Subcutaneous abdominal adipose tissue (tissue), 5 donors: ENCODE results near the gene VWA1.
"Not testable (repeated sequence)": the region's sequence is repeated elsewhere in the genome, so short reads cannot be mapped to it uniquely, and the experiment has no call there.

Experiments used
- H3K27ac ChIP-seq: one replicate; pipeline ENCODE4 v1.7.0; 2013; ENCODE audit warnings: low read depth, mild to moderate bottlenecking, inconsistent platforms, low read length, moderate library complexity
- H3K27me3 ChIP-seq, 5 donors: one replicate each; pipeline ENCODE4 v1.7.0; 2013; ENCODE audit warnings: low read length in 5 of 5, inconsistent platforms in 1 of 5; ENCODE audit not compliant: control insufficient read depth in 5 of 5, insufficient read depth in 4 of 5
- H3K36me3 ChIP-seq, 5 donors: one replicate each; pipeline ENCODE4 v1.7.0; 2013; ENCODE audit warnings: low read length in 5 of 5; ENCODE audit not compliant: control insufficient read depth in 5 of 5, insufficient read depth in 5 of 5
- H3K4me1 ChIP-seq, 5 donors: one replicate each; pipeline ENCODE4 v1.7.0; 2013; ENCODE audit warnings: low read length in 5 of 5, mild to moderate bottlenecking in 3 of 5, moderate library complexity in 1 of 5; ENCODE audit not compliant: control insufficient read depth in 5 of 5, insufficient read depth in 5 of 5
- H3K4me3 ChIP-seq, 5 donors: one replicate each; pipeline ENCODE4 v1.7.0; 2013; ENCODE audit warnings: low read length in 5 of 5, low read depth in 1 of 5
- H3K9ac ChIP-seq, 5 donors: one replicate each; pipeline ENCODE4 v1.7.0; 2013; ENCODE audit warnings: low read length in 5 of 5, mild to moderate bottlenecking in 4 of 5, moderate library complexity in 3 of 5
- H3K9me3 ChIP-seq, 5 donors: one replicate each; pipeline ENCODE4 v1.7.0; 2013; ENCODE audit warnings: low read length in 5 of 5; ENCODE audit not compliant: control insufficient read depth in 5 of 5
- donor health status: healthy.
- donor health status: healthy.
- donor health status: healthy.
- donor health status: healthy.
- donor health status: healthy.

The VWA1 gene

GRCh38 chr1:1454286-1455056, 19.0 kb downstream of the VWA1 start:
- H3K9me3 ChIP-seq, H3K9ac ChIP-seq, H3K4me3 ChIP-seq, H3K27me3 ChIP-seq, H3K27ac ChIP-seq, H3K36me3 ChIP-seq, H3K4me1 ChIP-seq: not testable (repeated sequence)

DNA sequence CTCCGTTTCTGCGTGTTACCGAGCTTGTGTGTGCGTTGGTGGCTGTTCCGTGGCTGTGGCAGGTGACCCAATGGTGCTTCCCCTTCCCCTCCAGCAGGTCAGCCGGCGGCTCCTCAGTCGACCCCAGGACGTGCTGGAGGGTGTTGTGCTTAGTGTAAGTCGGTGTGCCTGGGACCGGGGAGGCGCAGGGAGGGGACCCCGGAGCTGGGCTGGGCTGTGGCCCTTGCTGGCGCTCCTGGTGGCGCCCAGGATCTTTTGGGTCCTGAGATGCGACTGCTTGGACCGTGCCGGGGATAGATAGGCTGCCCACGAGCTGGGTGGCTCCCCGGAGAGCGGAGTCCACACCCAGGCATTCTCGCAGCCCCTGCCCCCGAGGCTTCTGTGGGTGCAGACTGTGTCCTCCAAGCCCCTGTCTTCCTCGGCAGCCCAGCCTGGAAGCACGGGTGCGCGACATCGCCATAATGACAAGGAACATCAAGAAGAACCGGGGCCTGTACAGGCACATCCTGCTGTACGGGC, 19.9 kb downstream of the VWA1 start:
- H3K4me3 ChIP-seq = no peak overlapping the region
- H3K9me3 ChIP-seq = no peaks in the 10 kb centered on the region
- H3K27me3 ChIP-seq = no peaks in the 10 kb centered on the region
- no peaks in the 10 kb centered on the region for H3K4me1 ChIP-seq
- H3K9ac ChIP-seq = no peak overlapping the region
- H3K27ac ChIP-seq = no peak overlapping the region
- no peaks in the 10 kb centered on the region for H3K36me3 ChIP-seq

DNA sequence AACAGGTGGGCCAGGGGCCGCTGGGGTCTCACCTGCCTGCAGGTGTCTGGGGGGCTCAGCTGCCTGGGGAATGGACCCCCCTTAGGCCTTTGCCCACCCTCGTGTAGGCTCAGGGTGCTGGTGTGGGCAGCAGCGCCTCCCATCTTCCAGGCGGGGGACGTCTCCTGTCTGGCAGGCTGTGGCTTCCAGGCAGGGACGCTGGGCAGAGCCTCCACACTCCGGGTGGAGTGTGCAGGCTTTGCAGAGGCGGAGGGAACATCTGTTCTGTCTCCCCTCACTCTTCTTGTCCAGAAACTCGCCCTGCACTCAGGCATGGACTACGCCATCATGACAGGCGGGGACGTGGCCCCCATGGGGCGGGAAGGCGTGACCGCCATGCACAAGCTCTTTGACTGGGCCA, 20.4 kb downstream of the VWA1 start:
- not testable (repeated sequence) for H3K27me3 ChIP-seq, H3K4me1 ChIP-seq, H3K9ac ChIP-seq

DNA sequence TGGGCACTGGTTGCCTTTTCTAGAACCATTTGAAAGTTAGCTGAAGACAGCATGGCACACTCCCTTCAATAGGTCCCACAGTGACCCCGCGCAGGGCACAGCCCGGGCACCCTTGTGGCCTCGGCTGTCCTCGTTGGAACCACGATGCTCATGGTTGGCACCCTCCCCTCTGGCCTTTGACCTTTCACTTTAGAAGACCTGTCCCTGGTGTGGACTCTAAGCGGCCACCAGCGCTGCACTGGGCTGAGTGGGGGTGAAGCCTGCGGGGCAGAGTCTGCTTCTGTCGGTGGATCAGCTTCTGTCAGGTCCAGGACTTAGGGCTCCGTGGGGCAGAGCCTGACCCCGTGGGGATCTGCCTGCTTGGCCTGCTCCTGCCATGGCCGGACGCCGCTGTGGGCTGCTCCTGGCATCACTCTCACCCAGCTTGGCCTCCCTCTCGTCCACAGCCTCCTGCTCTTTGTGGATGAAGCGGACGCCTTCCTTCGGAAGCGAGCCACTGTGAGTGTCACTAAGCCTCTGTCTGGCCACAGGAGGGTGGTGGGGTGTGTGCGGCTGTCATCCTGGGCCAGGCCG, 21.3 kb downstream of the VWA1 start:
- H3K4me3 ChIP-seq, H3K9me3 ChIP-seq, H3K36me3 ChIP-seq, H3K27me3 ChIP-seq, H3K4me1 ChIP-seq, H3K27ac ChIP-seq, H3K9ac ChIP-seq: not testable (repeated sequence)

More for the DNA sequence above, 20.4 kb downstream of the VWA1 start:
- H3K4me3 ChIP-seq, H3K36me3 ChIP-seq, H3K27ac ChIP-seq, H3K9me3 ChIP-seq: not testable (repeated sequence)

DNA sequence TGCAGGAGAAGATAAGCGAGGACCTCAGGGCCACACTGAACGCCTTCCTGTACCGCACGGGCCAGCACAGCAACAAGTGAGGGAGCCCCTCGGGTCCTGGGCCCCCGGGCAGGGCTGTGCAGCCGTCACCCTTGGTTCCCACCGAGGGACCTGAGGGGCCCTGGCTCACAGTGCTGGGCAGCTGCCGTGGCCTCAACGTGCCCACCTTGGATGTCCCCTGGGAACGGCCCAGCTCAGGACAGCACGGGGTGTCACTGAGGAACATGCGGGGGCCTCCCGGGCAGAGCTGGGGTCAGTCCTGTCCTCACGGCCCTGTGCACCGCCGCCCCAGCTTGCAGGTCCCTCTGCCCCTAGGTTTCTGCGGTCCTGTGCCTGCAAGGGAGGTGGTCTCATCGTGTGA, 23.7 kb downstream of the VWA1 start:
- H3K36me3 ChIP-seq, H3K27me3 ChIP-seq, H3K4me3 ChIP-seq, H3K27ac ChIP-seq, H3K9me3 ChIP-seq, H3K9ac ChIP-seq: not testable (repeated sequence)
- peaks cover 0 to 16% (median 12%) of the 10 kb centered on the region in 5 donors for H3K4me1 ChIP-seq

GRCh38 chr1:1459711-1460110, 24.2 kb downstream of the VWA1 start:
- H3K27ac ChIP-seq, H3K27me3 ChIP-seq, H3K4me3 ChIP-seq, H3K9ac ChIP-seq, H3K9me3 ChIP-seq, H3K36me3 ChIP-seq: not testable (repeated sequence)
- peaks cover 0 to 16% (median 12%) of the 10 kb centered on the region in 5 donors for H3K4me1 ChIP-seq

DNA sequence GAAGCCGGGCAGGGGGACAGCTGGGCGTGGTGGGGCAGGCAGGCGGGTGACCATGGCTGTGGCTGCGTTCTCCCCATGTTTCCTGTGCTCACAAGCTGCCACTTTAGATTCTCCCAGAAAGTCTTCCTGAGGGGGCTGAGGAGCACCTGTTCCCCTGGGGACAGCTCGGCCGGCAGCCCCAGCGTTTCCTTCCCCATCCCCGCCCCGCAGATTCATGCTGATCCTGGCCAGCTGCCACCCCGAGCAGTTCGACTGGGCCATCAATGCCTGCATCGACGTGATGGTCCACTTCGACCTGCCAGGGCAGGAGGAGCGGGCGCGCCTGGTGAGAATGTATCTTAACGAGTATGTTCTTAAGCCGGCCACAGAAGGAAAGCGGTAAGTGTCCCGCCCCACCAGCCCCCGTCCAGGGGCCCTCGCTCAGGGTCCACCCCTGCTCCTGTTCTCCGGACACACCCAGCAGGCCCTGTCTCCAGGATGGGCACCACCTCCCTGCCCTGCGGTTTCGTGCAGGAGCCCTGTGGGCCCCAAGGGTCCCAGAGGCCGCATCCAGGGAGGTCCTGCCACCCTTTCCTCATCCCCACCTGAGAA, 25.1 kb downstream of the VWA1 start:
- H3K27ac ChIP-seq = no peak overlapping the region
- no peaks in the 10 kb centered on the region for H3K36me3 ChIP-seq
- no peak overlapping the region for H3K4me3 ChIP-seq
- H3K9ac ChIP-seq = no peak overlapping the region
- no peaks in the 10 kb centered on the region for H3K9me3 ChIP-seq
- H3K27me3 ChIP-seq = no peaks in the 10 kb centered on the region
- peaks cover 0 to 16% (median 12%) of the 10 kb centered on the region in 5 donors for H3K4me1 ChIP-seq

DNA sequence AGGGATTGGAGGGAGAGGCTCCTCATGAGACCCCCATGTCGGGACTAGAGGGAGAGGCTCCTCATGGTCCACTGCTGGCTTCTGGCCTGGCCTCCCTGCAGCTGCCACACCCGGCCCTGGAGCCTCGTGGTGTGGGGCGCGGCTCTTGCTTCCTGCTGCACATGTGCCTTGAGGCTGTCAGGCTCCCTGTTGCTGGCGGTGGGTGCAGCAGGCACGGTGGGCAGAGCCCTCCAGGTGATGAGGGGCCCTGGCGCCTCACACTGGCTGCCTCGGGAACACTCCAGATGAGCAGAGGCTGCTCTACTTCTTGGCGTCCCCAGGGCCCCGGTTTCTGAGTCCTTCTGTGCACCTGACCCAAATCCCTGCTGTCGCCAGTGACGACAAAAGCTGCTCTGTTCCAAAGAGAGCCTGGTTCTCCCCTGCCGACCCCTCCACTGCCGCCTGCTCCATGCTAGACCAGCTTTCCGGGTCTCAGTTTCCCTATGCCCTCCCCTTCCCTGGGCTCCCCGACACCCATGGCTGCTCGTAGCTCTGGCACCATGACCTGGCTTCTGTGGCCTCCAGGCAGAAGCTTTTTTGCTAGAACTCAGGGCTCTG, 26.3 kb downstream of the VWA1 start:
- Histone ChIP-seq H3K27me3 (no peaks in the 10 kb centered on the region), H3K9ac (peak overlapping the region in 1 of 5 donors; percentile 13), H3K36me3 (no peaks in the 10 kb centered on the region), H3K9me3 (no peaks in the 10 kb centered on the region), H3K4me3 (peak overlapping the region in 2 of 5 donors; percentile 44 to 51), H3K27ac (no peak overlapping the region), H3K4me1 (peaks cover 0 to 16% (median 12%) of the 10 kb centered on the region in 5 donors)

DNA sequence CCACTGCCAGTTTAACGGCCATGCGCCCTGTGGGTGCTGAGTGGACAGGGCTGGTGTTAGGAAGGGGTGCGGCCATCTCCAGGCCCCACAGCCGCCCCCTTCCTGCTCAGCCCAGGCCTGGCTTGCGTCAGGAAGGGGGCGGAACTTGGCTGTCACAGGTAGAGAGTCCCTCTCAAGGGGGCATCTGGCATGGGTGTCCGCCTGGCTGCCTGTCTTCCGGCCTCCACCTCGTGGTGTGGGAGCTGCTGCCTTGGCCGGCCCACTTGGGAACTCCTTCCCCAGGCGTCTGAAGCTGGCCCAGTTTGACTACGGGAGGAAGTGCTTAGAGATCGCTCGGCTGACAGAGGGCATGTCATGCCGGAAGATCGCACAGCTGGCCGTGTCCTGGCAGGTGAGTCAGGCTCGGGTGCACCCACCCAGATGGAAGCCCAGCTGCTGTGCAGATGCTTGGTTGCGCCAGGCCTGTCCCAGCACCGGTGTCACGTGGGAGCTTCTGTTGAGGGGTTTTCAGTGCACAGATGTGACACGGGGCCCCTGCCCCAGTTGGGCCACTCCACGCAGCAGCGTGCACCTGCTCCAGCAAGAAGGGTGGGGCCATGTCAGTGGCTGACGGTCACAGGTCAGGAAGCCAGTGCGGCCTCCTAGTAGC, 27.0 kb downstream of the VWA1 start:
- Histone ChIP-seq H3K9ac (peak overlapping the region in 1 of 5 donors; percentile 13), H3K27ac (no peak overlapping the region), H3K4me3 (peak overlapping the region in 4 of 5 donors; percentile 22 to 51 (median 40))

More for the DNA sequence above, 27.0 kb downstream of the VWA1 start:
- Histone ChIP-seq H3K27me3 (no peaks in the 10 kb centered on the region), H3K36me3 (no peaks in the 10 kb centered on the region), H3K9me3 (no peaks in the 10 kb centered on the region), H3K4me1 (peaks cover 0 to 16% (median 12%) of the 10 kb centered on the region in 5 donors)
